Ishikawa (cell line): Measurements from ENCODE around the gene LRRC72.

Experiments
- CEBPB ChIP-seq: IDR thresholded peaks from 2 replicates; pipeline ENCODE4 v1.6.1; 2012
- CREB1 ChIP-seq: IDR thresholded peaks from 2 replicates; pipeline ENCODE4 v1.6.1; 2012; ENCODE audit warnings: low read depth
- EGR1 ChIP-seq: IDR thresholded peaks from 2 replicates; pipeline ENCODE4 v1.6.1; 2012
- EP300 ChIP-seq: IDR thresholded peaks from 2 replicates; pipeline ENCODE4 v1.6.1; 2012; ENCODE audit warnings: borderline replicate concordance
- FOXM1 ChIP-seq: IDR thresholded peaks from 2 replicates; pipeline ENCODE4 v1.6.1; 2012; ENCODE audit warnings: low read depth, borderline replicate concordance
- MAX ChIP-seq: IDR thresholded peaks from 2 replicates; pipeline ENCODE4 v1.6.1; 2012
- NFIC ChIP-seq: IDR thresholded peaks from 2 replicates; pipeline ENCODE4 v1.6.1; 2012
- RAD21 ChIP-seq: IDR thresholded peaks from 2 replicates; pipeline ENCODE4 v1.6.1; 2012; ENCODE audit warnings: low read depth
- REST ChIP-seq: IDR thresholded peaks from 2 replicates; pipeline ENCODE4 v1.6.1; 2012; ENCODE audit warnings: low read depth, mild to moderate bottlenecking
- TAF1 ChIP-seq: IDR thresholded peaks from 2 replicates; pipeline ENCODE4 v1.6.1; 2012; ENCODE audit warnings: low read depth, mild to moderate bottlenecking
- TCF12 ChIP-seq: IDR thresholded peaks from 2 replicates; pipeline ENCODE4 v1.6.1; 2012; ENCODE audit warnings: low read depth
- TEAD4 ChIP-seq: IDR thresholded peaks from 2 replicates; pipeline ENCODE4 v1.6.1; 2012
- USF1 ChIP-seq: IDR thresholded peaks from 2 replicates; pipeline ENCODE4 v1.6.1; 2012
- YY1 ChIP-seq: IDR thresholded peaks from 2 replicates; pipeline ENCODE4 v1.6.1; 2012; ENCODE audit warnings: low read depth
- ZBTB7A ChIP-seq: IDR thresholded peaks from 2 replicates; pipeline ENCODE4 v1.6.1; 2012; ENCODE audit warnings: low read depth

Gene LRRC72

GRCh38 chr7:16548428-16548827 lies 21.8 kb downstream of the LRRC72 start:
- TF ChIP-seq TAF1 (no peak), CREB1 (no peak), TEAD4 (no peak), TCF12 (no peak), USF1 (no peak), RAD21 (no peak), CEBPB (no peak), YY1 (no peak), REST (no peak), NFIC (no peak), ZBTB7A (no peak)

- TF ChIP-seq YY1 (no peak), TCF12 (no peak), MAX (no peak), EP300 (no peak), REST (no peak), TAF1 (no peak), FOXM1 (no peak), NFIC (no peak), USF1 (no peak), CEBPB (no peak), ZBTB7A (no peak), CREB1 (no peak), RAD21 (no peak), TEAD4 (no peak), EGR1 (no peak)
These were observed 24.0 kb downstream of the LRRC72 start for GRCh38 chr7:16550671-16551070.

GRCh38 chr7:16554518-16555236 lies 28.1 kb downstream of the LRRC72 start:
- TF ChIP-seq NFIC (no peak), CEBPB (no peak), ZBTB7A (no peak), TAF1 (no peak), RAD21 (no peak), TCF12 (no peak), MAX (no peak), YY1 (no peak), EGR1 (no peak), USF1 (no peak), TEAD4 (no peak), REST (no peak), EP300 (no peak)

GRCh38 chr7:16556359-16556758 lies 29.7 kb downstream of the LRRC72 start:
- TF ChIP-seq RAD21 = no peak
- no peak for TF ChIP-seq CEBPB
- no peak for TF ChIP-seq YY1
- no peak for TF ChIP-seq NFIC
- TF ChIP-seq TEAD4 = no peak
- TF ChIP-seq REST = no peak
- TF ChIP-seq MAX = no peak
- no peak for TF ChIP-seq EGR1
- no peak for TF ChIP-seq EP300
- TF ChIP-seq TCF12 = no peak
- TF ChIP-seq ZBTB7A = no peak
